ENCODE results near the gene SPEN.
"Not testable (repeated sequence)": the region's sequence is repeated elsewhere in the genome, so short reads cannot be mapped to it uniquely, and the experiment has no call there.

GRCh38 chr1:15896841-15897610 is 49.5 kb downstream of the SPEN start:
- not testable (repeated sequence) for TF ChIP-seq CTCF (IDR thresholded peaks at IDR 0.05); SIN3A (IDR thresholded peaks at IDR 0.05; ENCODE audit: borderline replicate concordance, insufficient read depth, low read depth, low read length); REST (IDR thresholded peaks at IDR 0.05; ENCODE audit: insufficient read depth in 1 of 2, low read depth in 2 of 2, low read length in 1 of 2)

Data from Panc1 (cell line).